NCI-H774 (cell line): ENCODE results near the gene NCOA7.
A peak's percentile ranks its signal among the peaks of the same experiment; 100 is the strongest.

Source experiments
- DNase-seq: peaks from one replicate; lab custom pipeline; 2025; lab: John Stamatoyannopoulos, UW

Gene NCOA7, protein sequence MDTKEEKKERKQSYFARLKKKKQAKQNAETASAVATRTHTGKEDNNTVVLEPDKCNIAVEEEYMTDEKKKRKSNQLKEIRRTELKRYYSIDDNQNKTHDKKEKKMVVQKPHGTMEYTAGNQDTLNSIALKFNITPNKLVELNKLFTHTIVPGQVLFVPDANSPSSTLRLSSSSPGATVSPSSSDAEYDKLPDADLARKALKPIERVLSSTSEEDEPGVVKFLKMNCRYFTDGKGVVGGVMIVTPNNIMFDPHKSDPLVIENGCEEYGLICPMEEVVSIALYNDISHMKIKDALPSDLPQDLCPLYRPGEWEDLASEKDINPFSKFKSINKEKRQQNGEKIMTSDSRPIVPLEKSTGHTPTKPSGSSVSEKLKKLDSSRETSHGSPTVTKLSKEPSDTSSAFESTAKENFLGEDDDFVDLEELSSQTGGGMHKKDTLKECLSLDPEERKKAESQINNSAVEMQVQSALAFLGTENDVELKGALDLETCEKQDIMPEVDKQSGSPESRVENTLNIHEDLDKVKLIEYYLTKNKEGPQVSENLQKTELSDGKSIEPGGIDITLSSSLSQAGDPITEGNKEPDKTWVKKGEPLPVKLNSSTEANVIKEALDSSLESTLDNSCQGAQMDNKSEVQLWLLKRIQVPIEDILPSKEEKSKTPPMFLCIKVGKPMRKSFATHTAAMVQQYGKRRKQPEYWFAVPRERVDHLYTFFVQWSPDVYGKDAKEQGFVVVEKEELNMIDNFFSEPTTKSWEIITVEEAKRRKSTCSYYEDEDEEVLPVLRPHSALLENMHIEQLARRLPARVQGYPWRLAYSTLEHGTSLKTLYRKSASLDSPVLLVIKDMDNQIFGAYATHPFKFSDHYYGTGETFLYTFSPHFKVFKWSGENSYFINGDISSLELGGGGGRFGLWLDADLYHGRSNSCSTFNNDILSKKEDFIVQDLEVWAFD

DNA sequence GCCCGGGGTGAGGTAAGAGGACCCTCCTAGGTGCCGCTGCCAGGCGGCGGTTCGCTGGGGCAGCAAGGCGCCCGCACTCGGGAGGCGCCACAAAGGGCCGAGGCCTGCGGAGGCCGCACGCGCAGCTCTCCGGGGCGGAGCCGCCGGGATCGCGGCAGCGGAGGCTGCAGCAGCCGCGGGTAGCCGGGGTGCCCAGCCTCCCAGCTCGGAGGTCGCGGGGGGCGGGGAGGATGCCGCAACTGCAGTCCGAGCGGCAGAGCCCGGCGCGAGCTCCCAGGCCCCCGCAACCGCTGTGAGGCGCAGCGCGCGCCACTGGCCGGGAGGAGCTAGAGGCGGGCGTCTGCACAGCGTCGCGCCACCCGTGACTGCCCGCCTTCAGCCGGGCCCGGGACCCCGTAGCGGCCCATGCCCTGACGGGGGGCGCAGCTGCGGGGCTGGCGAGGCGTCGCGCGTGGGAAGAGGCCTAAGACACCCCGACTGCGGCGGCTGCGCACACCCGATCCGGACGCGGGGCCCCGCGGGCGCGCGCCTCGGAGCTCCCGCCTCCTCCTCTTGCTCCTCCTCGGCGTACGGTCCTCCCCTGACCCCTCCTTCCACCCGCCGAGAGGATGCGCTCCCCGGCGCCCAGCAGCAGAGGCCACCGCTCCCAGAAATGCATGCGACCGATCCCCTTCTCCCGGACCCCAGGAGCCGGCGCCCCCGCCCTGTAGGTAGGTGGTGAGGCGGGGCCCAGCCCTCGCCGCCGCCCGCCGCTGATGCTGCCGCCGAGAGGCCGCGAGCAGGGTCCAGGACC is at the start of gene NCOA7:
TSS of gene NCOA7 (plus strand) at position 603 of the 793 bp plus-strand sequence. CDS start 24,395 bp downstream, outside the sequence.
- DNase-seq: peak; percentile 90

- no peak for DNase-seq
These were observed 49.4 kb upstream of the NCOA7 start for GRCh38 chr6:125741336-125741735.

DNA sequence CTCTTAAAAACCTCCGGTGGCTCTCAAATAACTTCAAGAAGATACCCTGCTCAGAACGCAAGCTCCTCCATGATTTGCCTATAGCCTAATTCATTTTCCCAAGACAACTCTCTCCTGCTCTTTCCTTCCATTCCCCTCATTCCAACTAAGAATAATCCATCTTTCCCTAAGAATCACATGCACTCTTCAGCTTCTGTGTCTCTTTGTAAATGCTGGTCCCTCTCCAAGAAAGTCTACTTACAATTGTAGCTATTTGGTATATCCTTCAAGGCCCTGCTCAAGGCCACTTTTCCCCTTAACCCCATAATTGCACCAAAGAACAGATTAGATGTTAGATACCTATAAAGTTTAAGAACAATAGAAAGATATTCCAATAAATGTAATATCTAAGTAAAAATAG is 48.7 kb upstream of the NCOA7 start:
- no peak for DNase-seq

GRCh38 chr6:125742464-125743120 is 48.2 kb upstream of the NCOA7 start:
- DNase-seq: no peak

- no peak for DNase-seq
These were observed 47.2 kb upstream of the NCOA7 start for GRCh38 chr6:125743604-125744003.

GRCh38 chr6:125745281-125746018 is 45.3 kb upstream of the NCOA7 start:
- peak; percentile 66 for DNase-seq

DNA sequence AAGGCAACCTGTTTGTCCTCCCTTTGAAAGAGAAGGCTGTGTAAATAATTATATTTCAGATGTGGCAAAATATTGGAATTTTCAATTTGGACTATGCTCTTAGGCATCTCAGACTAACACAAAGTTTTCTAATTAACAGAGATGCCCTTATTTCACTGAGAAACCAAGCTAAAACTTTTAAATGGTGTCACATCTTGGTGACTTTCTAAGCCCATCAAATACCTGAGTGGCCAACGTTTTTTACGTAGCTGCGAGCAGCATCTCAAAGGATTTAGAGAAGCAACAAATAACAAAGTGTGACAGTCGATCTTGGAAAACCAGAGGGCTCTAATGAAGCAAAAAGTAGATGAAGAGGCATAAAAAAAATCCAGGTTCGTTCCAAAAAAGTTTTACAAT is 44.7 kb upstream of the NCOA7 start:
- no peak for DNase-seq

DNA sequence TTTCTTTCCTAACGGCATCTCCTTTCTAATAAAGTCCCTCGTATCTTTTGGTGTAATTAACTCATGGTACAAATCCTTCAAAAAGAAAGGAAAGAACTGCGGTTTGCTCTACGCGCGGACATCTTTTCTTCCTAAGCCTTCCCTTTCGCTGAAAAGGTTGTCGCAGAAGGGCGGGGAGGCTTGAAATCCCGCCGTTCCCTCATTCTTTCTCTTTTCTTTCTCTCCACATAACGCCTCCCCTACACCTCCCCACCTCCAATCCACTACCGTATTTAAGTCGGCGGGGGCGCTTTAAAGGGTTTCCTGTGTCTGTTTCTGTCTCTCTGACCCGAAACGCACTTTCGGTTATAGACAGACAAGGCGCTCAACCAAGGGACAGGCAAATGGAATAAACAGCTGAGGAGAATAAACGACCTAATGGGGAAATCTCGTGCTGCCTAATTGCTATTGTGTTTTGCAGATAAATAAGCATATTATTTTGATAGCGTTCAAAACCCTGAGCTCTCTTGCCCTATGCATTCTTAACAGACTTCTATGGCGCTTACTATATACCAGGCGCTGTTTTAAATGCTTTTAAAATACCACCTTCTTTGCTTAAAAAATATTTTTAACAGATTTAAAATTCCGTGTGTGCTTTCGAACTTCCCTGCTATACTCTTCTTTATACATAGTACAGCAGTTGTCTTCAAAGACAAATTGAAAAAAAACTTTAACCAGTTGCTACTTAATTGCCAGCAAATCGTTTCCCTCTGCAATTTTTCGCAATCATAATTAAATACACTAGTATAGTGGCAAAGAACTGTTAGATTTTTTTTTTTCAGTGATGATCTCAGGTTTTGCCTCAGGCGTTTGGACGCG is 43.8 kb upstream of the NCOA7 start:
- DNase-seq: peak; percentile 97

DNA sequence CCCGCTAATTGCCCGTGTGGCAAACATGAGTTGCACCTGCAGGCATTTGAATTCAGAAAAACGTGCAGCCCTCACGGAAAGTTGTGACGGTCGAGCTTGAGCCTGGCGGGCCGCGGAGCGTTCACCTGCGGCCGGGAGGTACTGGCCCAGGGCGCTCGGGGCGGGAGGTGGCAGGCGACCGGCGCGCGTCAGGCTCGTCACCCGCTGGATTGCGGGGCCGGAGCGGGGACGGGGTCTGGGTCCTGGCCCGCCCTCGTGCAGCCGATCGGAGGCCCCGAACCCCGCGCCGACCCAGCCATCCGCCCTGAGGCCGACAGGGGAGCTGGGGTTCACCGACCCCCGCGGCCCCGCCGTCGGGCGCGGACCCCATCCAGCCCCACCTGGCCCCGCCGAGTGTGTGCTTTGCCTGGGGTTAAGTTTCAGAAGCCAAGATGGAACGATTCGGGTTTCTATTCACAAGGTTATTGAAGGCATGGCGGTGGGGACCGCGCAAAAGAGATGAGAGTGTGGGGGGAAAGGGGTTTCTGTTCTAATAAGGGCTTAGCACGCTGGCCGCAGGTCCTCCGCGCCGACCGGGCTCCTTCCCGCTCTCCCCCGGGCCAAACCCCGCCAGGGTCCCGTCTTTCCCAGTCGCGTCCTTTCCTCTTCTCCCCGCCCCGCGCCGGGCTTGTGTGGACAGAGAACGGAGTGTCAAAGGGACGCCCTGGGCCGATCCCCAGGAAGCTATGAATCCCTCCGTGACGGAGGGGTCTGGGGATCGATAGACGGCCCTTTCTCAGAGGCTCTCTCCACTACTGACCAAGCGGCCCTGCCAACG is 43.0 kb upstream of the NCOA7 start:
- DNase-seq: peak; percentile 86

- peak; percentile 80 for DNase-seq
These were observed 42.2 kb upstream of the NCOA7 start for GRCh38 chr6:125748406-125749172.

DNA sequence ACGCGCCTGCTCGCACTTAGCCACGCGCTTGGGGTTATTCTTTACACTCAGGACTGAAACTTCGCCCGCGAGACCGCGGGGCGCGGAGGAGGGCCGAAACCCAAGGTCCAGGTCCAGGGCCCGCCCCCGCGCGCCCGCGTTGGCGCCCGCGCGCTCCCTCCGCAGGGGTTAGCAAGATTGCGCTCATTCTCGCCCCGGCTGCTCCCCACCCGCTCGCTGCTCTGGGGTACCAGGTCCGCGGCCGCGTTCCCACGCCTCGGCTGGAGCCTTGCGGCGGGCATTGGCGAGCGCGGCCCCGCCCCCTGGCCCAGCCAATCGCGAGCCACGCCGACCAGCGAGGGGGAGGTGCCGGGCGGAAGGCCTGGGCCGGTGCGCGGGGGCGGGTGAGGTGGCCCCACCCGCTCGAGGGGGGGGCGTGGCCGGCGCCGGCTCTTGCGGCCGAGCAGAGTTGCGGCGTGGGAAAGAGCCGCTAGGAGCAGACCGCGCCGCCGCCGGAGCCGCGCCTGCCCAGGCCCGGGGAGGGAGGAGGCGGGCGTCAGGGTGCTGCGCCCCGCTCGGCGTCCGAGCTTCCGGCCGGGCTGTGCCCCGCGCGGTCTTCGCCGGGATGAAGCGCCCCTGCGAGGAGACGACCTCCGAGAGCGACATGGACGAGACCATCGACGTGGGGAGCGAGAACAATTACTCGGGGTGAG is 41.4 kb upstream of the NCOA7 start, which contains the start of gene HEY2:
TSS of gene HEY2 (plus strand) at position 460 of the 692 bp plus-strand sequence. CDS start at position 605, 145 bp downstream.
- peak; percentile 99 for DNase-seq

- peak; percentile 42 for DNase-seq
These were observed 40.7 kb upstream of the NCOA7 start for GRCh38 chr6:125749865-125750691.

- DNase-seq: no peak
These were observed 39.9 kb upstream of the NCOA7 start for GRCh38 chr6:125750692-125751333.

- DNase-seq: no peak
These were observed 39.3 kb upstream of the NCOA7 start for GRCh38 chr6:125751334-125751916.

DNA sequence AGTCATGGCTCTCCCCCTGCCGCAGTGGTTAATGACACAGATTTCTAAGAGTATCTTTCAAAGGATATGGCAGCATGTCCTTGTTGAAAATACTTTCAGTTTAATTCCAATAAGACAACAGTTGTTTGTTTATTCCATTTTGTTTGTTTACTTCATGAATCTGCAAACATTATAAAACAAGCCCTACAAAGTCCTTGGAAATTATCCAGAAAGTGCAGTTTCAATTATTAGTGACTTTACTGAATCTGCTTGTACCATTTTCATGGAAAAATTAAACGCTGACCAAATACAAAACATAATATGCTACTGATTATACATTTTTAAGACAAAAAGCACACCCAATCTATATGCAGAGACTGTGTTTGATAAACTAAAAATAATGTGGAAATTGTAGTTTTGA is 38.0 kb upstream of the NCOA7 start:
- no peak for DNase-seq
